Glomerular visceral epithelial cell (primary cell): Measurements from ENCODE around the gene ATG4B.
"Not testable (repeated sequence)": the region's sequence is repeated elsewhere in the genome, so short reads cannot be mapped to it uniquely, and the experiment has no call there.

Experiments used
- DNase-seq: peaks from one replicate; pipeline ENCODE4 v3.0.0-alpha.2; 2016; ENCODE audit errors: extremely low spot score

The ATG4B gene

GRCh38 chr2:241637018-241637794 lies at the start of gene ATG4B, which contains the start of gene THAP4:
Gene ATG4B (plus strand): TSS chr2:241637693. CDS start chr2:241637715, 22 bp downstream.
Gene THAP4 (minus strand): TSS chr2:241637158. CDS start chr2:241637017, 141 bp downstream.
- peak; percentile 90 for DNase-seq

DNA sequence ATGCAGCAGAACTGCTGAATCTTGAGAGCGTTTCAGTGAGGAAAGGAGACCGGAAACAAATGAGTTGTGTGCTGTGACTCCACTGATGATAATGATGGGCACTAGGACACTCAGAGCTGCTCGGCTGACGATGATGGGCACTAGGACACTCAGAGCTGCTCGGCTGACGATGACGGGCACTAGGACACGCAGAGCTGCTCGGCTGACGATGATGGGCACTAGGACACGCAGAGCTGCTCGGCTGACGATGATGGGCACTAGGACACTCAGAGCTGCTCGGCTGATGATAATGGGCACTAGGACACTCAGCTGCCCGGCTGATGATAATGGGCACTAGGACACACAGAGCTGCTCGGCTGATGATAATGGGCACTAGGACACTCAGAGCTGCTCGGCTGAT lies 47.6 kb upstream of the ATG4B start:
- DNase-seq: not testable (repeated sequence)

GRCh38 chr2:241590496-241591455 lies 46.7 kb upstream of the ATG4B start:
- DNase-seq: not testable (repeated sequence)

DNA sequence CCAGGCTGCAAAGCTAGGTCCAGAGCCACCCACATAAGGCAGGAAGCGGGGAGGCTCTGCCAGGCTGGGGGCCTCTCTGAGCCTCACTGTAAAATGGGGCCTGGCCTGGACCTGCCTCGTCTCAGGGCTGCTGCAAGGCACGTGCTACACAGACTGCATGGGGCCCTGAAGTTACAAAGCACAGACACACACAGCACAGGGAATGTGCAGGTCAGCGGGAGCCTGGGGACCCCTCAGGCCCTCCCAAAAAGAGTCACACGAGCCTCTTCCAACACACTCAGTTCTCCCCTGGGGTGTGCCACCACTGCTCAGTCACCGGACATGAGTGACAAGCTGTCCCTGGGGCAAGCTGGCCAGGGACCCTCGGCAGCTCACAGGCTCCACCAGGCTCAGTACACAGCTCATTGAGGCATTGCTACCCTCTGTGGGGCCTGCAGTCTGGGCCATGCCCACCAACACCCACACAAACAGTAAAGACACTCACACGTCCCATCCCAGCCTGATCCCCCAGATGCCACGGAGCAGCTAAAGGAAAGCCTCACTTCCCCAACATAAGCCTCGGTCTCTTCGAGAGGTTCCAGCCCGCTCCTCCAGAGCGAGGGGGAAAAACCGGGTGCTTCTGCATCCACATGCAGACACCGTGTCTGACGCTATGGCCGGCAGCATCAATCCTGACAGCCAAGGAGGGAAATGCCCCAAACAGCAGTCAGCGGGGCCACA lies 45.2 kb upstream of the ATG4B start:
- no peak for DNase-seq

GRCh38 chr2:241593271-241593670 lies 44.2 kb upstream of the ATG4B start:
- DNase-seq: no peak

GRCh38 chr2:241595600-241596140 lies 41.8 kb upstream of the ATG4B start:
- no peak for DNase-seq

DNA sequence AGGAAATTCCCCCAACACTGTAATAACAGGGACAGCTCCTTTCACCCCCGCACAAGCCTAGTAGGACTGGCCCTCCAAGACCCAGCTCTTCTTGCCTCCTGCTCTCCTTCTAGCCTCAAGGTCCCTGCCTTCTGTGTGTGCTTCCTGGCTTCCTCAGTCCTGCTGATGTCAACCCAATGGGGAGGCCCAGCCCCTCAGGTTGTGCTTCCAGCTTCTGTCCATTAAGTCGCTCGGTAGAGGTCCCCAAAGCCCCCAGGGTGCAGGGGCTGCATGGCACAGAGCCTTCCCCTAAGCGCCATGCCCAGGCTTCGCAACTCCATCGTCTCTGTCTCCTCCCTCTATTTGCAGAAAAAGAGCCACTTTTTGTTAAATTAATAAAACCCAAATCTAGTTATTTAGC lies 39.9 kb upstream of the ATG4B start:
- no peak for DNase-seq

DNA sequence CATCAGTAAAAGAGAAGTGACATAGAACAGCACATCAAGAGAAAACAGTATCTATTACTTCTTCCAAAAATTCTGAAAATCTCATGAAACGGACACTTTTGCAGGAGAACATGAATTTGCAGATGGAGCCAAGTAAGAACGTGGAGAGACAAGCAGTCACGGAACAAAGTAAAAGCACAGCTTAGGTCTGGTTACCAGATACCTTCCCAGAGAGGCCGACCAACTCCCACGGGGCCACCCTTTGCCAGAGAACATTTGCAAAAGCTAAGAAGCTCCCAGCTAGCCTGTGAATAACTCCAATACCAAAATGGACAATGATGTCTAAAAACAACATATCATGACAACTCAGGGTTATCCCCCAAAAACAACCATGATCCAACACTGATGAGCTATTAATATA lies 39.4 kb upstream of the ATG4B start:
- DNase-seq: no peak

DNA sequence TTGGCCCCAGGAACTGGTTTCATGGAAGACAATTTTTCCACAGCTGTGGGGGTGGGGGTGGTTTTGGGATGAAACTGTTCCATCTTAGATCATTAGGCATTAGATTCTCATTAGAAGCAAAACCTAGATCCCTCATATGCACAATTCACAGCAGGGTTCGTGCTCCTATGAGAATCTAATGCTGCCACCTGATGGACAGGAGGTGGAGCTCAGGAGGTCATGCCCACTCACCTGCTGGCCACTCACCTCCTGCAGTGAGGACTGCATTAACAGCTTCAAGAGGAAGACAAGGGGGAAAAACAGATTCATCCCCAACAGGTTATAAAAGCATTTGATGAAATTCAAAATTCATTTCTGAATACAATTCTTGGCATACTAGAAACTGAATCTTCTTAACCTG lies 39.0 kb upstream of the ATG4B start:
- DNase-seq: no peak

DNA sequence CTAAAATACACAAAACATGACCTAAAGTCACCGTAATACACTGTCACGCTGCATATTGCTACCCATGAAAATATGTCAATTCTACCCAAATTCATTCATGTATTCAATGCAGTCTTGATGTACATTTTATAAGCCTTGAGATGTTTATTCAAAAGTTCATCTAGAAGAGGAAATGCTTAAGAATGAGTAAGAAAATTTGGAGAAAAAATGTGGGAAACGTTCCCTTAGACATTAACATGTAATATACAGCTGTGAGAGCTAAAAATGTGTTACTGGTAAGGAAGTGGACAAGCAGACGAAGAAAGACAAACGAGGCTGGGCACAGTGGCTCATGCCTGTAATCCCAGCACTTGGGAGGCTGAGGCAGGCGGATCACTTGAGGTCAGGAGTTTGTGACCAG lies 37.9 kb upstream of the ATG4B start:
- DNase-seq: no peak

GRCh38 chr2:241601841-241602240 lies 35.7 kb upstream of the ATG4B start:
- no peak for DNase-seq

GRCh38 chr2:241602720-241603119 lies 34.8 kb upstream of the ATG4B start:
- no peak for DNase-seq

- DNase-seq: peak; percentile 57
Measured at GRCh38 chr2:241603686-241604085, 33.8 kb upstream of the ATG4B start.

- DNase-seq: no peak
Measured at GRCh38 chr2:241606186-241606585, 31.3 kb upstream of the ATG4B start.

GRCh38 chr2:241607162-241607885 lies 30.2 kb upstream of the ATG4B start:
- DNase-seq: no peak

- no peak for DNase-seq
Measured at GRCh38 chr2:241608881-241609280, 28.6 kb upstream of the ATG4B start.

GRCh38 chr2:241609859-241610793 lies 27.4 kb upstream of the ATG4B start:
- peak; percentile 92 for DNase-seq

DNA sequence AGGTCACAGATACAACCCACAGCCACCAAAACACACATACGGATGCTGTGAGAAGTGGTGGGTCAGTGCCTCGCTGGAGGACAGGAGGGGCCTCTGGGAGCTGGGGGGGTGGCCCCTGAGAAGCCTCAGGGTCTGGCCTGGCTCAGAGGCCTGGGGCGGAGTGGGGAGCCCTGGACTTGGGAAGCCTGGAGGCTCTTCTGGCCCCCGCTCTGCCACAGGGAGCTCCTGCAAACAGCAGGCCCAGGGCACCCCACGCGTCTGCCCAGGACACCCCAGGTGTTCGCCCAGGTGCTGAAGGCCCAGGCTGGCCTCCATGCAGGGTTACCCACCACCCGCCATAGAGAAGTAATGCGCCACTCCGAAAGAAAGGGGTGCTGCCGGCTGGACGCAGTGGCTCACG lies 26.4 kb upstream of the ATG4B start:
- DNase-seq: no peak

DNA sequence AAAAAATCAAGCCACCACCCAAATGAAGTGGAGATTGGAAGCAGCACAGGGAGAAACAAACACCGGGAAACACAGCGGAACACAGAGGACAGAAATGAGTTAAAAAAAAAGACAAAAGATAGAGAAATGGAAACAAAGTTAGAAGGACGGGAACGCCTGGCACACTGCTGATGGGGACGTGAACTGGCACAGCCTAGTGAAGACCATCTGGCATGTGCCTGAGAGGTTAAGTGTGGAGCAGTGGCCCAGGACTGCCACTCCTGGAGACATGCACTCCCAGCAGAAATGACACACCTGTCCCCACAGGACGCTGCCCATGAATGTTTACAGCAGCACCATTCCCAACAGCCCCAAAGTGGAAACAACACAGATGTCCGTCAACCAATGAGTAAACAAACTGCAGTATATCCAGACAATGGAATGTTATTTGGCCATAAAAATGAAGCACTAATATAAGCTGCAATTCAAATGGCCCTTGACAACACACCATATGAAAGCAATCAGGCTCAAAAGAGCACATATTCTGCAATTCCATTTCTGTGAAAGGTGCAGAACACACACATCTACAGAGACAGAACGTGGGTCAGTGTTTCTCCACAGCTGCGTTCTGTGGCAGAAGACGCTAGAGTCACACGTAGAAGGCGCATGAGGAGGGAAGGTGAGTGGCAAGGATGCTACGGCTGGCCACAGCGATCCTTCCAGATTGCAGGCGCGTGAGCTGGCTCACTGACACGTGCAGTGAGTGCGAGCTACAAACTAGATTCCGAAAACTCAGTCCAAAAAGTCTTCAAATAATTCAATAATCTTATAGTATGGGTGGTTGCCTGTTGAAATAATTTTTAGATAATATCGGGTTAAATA lies 25.1 kb upstream of the ATG4B start:
- DNase-seq: no peak
